Neuronal stem cell (in vitro differentiated cells): ENCODE data around the gene TDP1.

Experiments used
- DNase-seq: peaks from one replicate; pipeline ENCODE4 v3.0.0-alpha.2; 2013; ENCODE audit warnings: low spot score
- H2AFZ ChIP-seq: one replicate; pipeline ENCODE4 v1.6.1; 2013; ENCODE audit warnings: mild to moderate bottlenecking, low read length, inconsistent platforms
- H2AK5ac ChIP-seq: 2 replicates; pipeline ENCODE4 v1.6.1; 2013; ENCODE audit warnings: low read depth, mild to moderate bottlenecking, inconsistent platforms, low read length, moderate library complexity, mixed read lengths
- H2BK120ac ChIP-seq: 2 replicates; pipeline ENCODE4 v1.6.1; 2013; ENCODE audit warnings: low read depth, mild to moderate bottlenecking, inconsistent platforms, low read length, moderate library complexity, mixed read lengths
- H2BK12ac ChIP-seq: one replicate; pipeline ENCODE4 v1.6.1; 2013; ENCODE audit warnings: low read length, inconsistent platforms
- H2BK15ac ChIP-seq: 2 replicates; pipeline ENCODE4 v1.6.1; 2013; ENCODE audit warnings: mild to moderate bottlenecking, low read length, inconsistent platforms, mixed read lengths
- H2BK5ac ChIP-seq: one replicate; pipeline ENCODE4 v1.6.1; 2013; ENCODE audit warnings: inconsistent platforms, mild to moderate bottlenecking, low read length, moderate library complexity
- H3K14ac ChIP-seq: one replicate; pipeline ENCODE4 v1.6.1; 2013; ENCODE audit warnings: low read length, inconsistent platforms
- H3K18ac ChIP-seq: 2 replicates; pipeline ENCODE4 v1.6.1; 2013; ENCODE audit warnings: low read length, inconsistent platforms
- H3K23ac ChIP-seq: 2 replicates; pipeline ENCODE4 v1.6.1; 2013; ENCODE audit warnings: low read depth, mild to moderate bottlenecking, mixed read lengths, low read length, inconsistent platforms; ENCODE audit not compliant: poor library complexity
- H3K27ac ChIP-seq: replicated peaks from 3 replicates; pipeline ENCODE4 v1.5.1; 2013; ENCODE audit warnings: low read length, inconsistent platforms
- H3K27me3 ChIP-seq, 3 experiments: 2 replicates each; pipeline ENCODE4 v1.6.1; 2013; ENCODE audit warnings: low read length in 3 of 3, mild to moderate bottlenecking in 2 of 3, inconsistent platforms in 1 of 3, low read depth in 1 of 3, mixed read lengths in 1 of 3, moderate library complexity in 1 of 3; ENCODE audit not compliant: control insufficient read depth in 3 of 3, insufficient read depth in 3 of 3
- H3K36me3 ChIP-seq, 2 donors: replicated peaks in 1 of 2; 2 replicates each; pipeline ENCODE4 v1.6.1; 2013; ENCODE audit warnings: low read length in 2 of 2; ENCODE audit not compliant: control insufficient read depth in 2 of 2, insufficient read depth in 2 of 2
- H3K4ac ChIP-seq: 2 replicates; pipeline ENCODE4 v1.6.1; 2013; ENCODE audit warnings: inconsistent platforms, mild to moderate bottlenecking, low read length, moderate library complexity
- H3K4me1 ChIP-seq, 2 donors: 1 replicate in 1 of 2; 2 replicates in 1 of 2; pipeline ENCODE4 v1.6.1; 2013; ENCODE audit warnings: low read length in 2 of 2, low read depth in 1 of 2; ENCODE audit not compliant: control insufficient read depth in 2 of 2, insufficient read depth in 1 of 2
- H3K4me2 ChIP-seq: one replicate; pipeline ENCODE4 v1.6.1; 2013; ENCODE audit warnings: mild to moderate bottlenecking, low read length, inconsistent platforms; ENCODE audit not compliant: insufficient read depth, poor library complexity, severe bottlenecking
- H3K4me3 ChIP-seq, 2 donors: 2 replicates each; pipeline ENCODE4 v1.5.1; 2013; ENCODE audit warnings: low read length in 2 of 2, mild to moderate bottlenecking in 2 of 2, inconsistent platforms in 1 of 2, moderate library complexity in 1 of 2
- H3K79me1 ChIP-seq: one replicate; pipeline ENCODE4 v1.6.1; 2013; ENCODE audit warnings: low read depth, mild to moderate bottlenecking, inconsistent platforms, low read length, moderate library complexity
- H3K9ac ChIP-seq: one replicate; pipeline ENCODE4 v1.6.1; 2013; ENCODE audit warnings: mild to moderate bottlenecking, low read depth, low read length, inconsistent platforms; ENCODE audit not compliant: poor library complexity
- H3K9me3 ChIP-seq, 2 donors: replicated peaks in 1 of 2; 2 replicates each; pipeline versions ENCODE3 to v1.6.1; 2013; ENCODE audit warnings: low read length in 2 of 2, mild to moderate bottlenecking in 2 of 2, inconsistent platforms in 1 of 2, low read depth in 1 of 2, mixed read lengths in 1 of 2, moderate library complexity in 1 of 2; ENCODE audit not compliant: control insufficient read depth in 2 of 2, insufficient read depth in 1 of 2
- H4K8ac ChIP-seq: one replicate; pipeline ENCODE4 v1.6.1; 2013; ENCODE audit warnings: low read depth, mild to moderate bottlenecking, inconsistent platforms, low read length, moderate library complexity
- H4K91ac ChIP-seq: one replicate; pipeline ENCODE4 v1.6.1; 2013; ENCODE audit warnings: low read length, low read depth, mild to moderate bottlenecking, inconsistent platforms; ENCODE audit not compliant: poor library complexity
- WGBS, 2 donors: extraction: QIAGEN DNeasy Blood & Tissue Kit; methylation state at CpG; one replicate each; pipeline ENCODE4 v1.1.7; 2013; ENCODE audit warnings: missing lambda C conversion rate in 2 of 2, mixed read lengths in 1 of 2; ENCODE audit not compliant: insufficient read length in 2 of 2, insufficient replicate concordance in 1 of 2; ENCODE audit errors: extremely low coverage in 2 of 2; 5-methylcytosine and 5-hydroxymethylcytosine counted together

The TDP1 gene

DNA sequence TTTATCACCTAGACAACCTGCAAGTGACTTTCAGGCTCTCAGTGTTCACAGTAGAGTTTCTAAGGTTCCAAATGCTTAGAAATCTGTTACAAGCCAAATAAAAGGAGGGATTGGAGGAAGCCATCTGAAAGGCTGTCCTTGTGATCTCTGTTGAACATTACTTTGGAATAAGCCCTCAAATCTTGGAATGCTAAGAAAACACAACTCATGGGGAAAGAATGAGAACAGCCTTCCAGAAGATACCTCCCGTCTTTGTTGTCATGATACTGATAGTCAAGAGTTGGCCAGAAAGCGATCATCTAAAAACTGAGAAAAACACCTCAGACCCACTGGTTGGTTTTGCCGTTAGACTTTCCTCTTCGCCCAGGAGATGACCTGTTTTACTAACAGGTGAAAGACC lies 61.6 kb downstream of the TDP1 start:
- Histone ChIP-seq H3K23ac (no peak overlapping the region), H3K4ac (no peak overlapping the region), H2BK5ac (no peak overlapping the region), H3K4me2 (no peak overlapping the region), H2AFZ (no peak overlapping the region), H2AK5ac (no peak overlapping the region), H2BK12ac (no peak overlapping the region), H4K8ac (no peak overlapping the region), H4K91ac (no peak overlapping the region), H2BK15ac (no peak overlapping the region), H3K27me3 (no peaks in the 10 kb centered on the region), H2BK120ac (no peak overlapping the region), H3K27ac (no peak overlapping the region), H3K18ac (no peak overlapping the region), H3K4me1 (peaks cover 0 to 3% of the 10 kb centered on the region in 2 donors), H3K79me1 (no peaks in the 10 kb centered on the region), H3K9me3 (peaks cover 0 to 12% of the 10 kb centered on the region in 2 donors), H3K36me3 (peaks cover 22 to 93% of the 10 kb centered on the region in 2 donors), H3K4me3 (no peak overlapping the region), H3K9ac (no peak overlapping the region), H3K14ac (no peak overlapping the region)
- no CpG with 5 or more reads among the region's 4 CpGs for WGBS, 2 donors
- DNase-seq: no peak

DNA sequence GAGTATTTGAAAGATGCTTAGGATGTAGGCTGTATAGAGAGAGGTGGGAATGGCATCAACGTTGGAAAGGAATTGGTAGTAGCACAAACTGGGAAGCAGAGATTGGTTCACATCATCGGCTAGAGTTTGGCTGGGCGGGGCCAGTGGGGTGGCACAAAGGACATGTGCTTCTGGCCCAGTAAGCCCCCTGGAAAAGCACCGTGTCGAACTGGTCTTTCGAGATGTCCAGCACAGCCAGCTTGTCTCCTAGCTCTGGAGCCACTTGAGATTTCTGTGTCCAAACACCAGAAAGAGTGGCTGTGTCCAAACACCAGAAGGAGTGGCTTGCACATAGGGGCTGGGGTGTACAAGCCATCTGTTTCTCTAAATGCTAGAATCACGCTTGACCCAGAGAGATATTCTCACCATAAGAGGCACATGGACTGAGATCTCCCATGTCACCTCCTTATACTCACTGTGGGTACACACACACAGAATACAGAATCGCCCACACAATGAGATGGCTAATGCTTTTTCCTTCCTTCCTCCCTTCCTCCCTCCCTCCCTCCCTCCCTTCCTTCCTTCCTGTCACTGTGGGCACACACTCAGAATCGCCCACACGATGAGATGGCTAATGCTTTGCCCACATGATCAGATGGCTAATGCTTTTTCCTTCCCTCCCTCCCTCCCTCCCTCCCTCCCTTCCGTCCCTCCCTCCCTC lies 64.2 kb downstream of the TDP1 start:
- Histone ChIP-seq H3K14ac (no peak overlapping the region), H3K4me1 (peaks cover 0 to 3% of the 10 kb centered on the region in 2 donors), H2AFZ (no peak overlapping the region), H3K9ac (no peak overlapping the region), H3K23ac (no peak overlapping the region), H3K9me3 (no peaks in the 10 kb centered on the region), H3K27me3 (no peaks in the 10 kb centered on the region), H3K36me3 (peaks cover 24 to 93% of the 10 kb centered on the region in 2 donors), H2BK120ac (no peak overlapping the region), H2BK5ac (no peak overlapping the region), H2AK5ac (no peak overlapping the region), H3K79me1 (no peaks in the 10 kb centered on the region), H4K91ac (no peak overlapping the region), H2BK15ac (no peak overlapping the region), H3K4me2 (no peak overlapping the region), H3K27ac (no peak overlapping the region), H2BK12ac (no peak overlapping the region), H3K18ac (no peak overlapping the region), H3K4me3 (no peak overlapping the region), H3K4ac (no peak overlapping the region), H4K8ac (no peak overlapping the region)
- no peak for DNase-seq
- no CpG with 5 or more reads among the region's 11 CpGs for WGBS, 2 donors

GRCh38 chr14:90023176-90023896 lies 67.6 kb downstream of the TDP1 start:
- DNase-seq: no peak
- peaks cover 28 to 86% of the 10 kb centered on the region in 2 donors for H3K36me3 ChIP-seq
- no CpG with 5 or more reads among the region's 7 CpGs for WGBS, 2 donors

GRCh38 chr14:90024910-90025309 lies 69.2 kb downstream of the TDP1 start:
- Histone ChIP-seq H3K14ac (no peak overlapping the region), H2BK120ac (no peak overlapping the region), H3K9ac (no peak overlapping the region), H3K4ac (no peak overlapping the region), H2BK12ac (no peak overlapping the region), H2BK15ac (no peak overlapping the region), H4K8ac (no peak overlapping the region), H3K4me2 (no peak overlapping the region), H3K23ac (no peak overlapping the region), H2AK5ac (no peak overlapping the region), H3K27me3 (no peaks in the 10 kb centered on the region), H2AFZ (no peak overlapping the region), H3K18ac (no peak overlapping the region), H3K4me1 (no peaks in the 10 kb centered on the region), H3K4me3 (peak overlapping the region in 1 of 2 donors; percentile 42), H4K91ac (no peak overlapping the region), H3K79me1 (no peaks in the 10 kb centered on the region), H3K9me3 (no peaks in the 10 kb centered on the region), H3K36me3 (peaks cover 23 to 75% of the 10 kb centered on the region in 2 donors), H2BK5ac (no peak overlapping the region), H3K27ac (no peak overlapping the region)
- no peak for DNase-seq
- no CpG with 5 or more reads among the region's 3 CpGs for WGBS, 2 donors

More at GRCh38 chr14:90023176-90023896, 67.6 kb downstream of the TDP1 start:
- no peak overlapping the region for H3K27ac ChIP-seq
- H3K18ac ChIP-seq: no peak overlapping the region
- H3K4me1 ChIP-seq: peaks cover 0 to 3% of the 10 kb centered on the region in 2 donors
- no peak overlapping the region for H2BK120ac ChIP-seq
- H3K9me3 ChIP-seq: no peaks in the 10 kb centered on the region
- H3K27me3 ChIP-seq: no peaks in the 10 kb centered on the region
- no peak overlapping the region for H4K8ac ChIP-seq
- H2BK12ac ChIP-seq: no peak overlapping the region
- no peak overlapping the region for H2BK5ac ChIP-seq
- no peaks in the 10 kb centered on the region for H3K79me1 ChIP-seq
- no peak overlapping the region for H3K4ac ChIP-seq
- H3K4me3 ChIP-seq: no peak overlapping the region
- H2AFZ ChIP-seq: no peak overlapping the region
- no peak overlapping the region for H2BK15ac ChIP-seq
- no peak overlapping the region for H3K9ac ChIP-seq
- no peak overlapping the region for H3K4me2 ChIP-seq
- no peak overlapping the region for H2AK5ac ChIP-seq
- H4K91ac ChIP-seq: no peak overlapping the region
- H3K14ac ChIP-seq: no peak overlapping the region
- H3K23ac ChIP-seq: no peak overlapping the region
